Progenitor cell of endocrine pancreas (in vitro differentiated cells): Measurements from ENCODE around the gene IPPK. TPM values are rescaled to one million over a fixed set of nuclear protein-coding genes. Genes with fewer than 3 reads are reported as not detected.
"Not testable (repeated sequence)": the region's sequence is repeated elsewhere in the genome, so short reads cannot be mapped to it uniquely, and the experiment has no call there.

Source experiments
- DNase-seq: peaks from one replicate; pipeline ENCODE4 v3.0.0; 2021; ENCODE audit warnings: low spot score; ENCODE audit not compliant: unreplicated experiment
- H3K27ac Mint-ChIP-seq: 2 replicates; pipeline ENCODE4 v1.8.0; 2021; ENCODE audit warnings: mild to moderate bottlenecking, moderate library complexity, mixed read lengths
- H3K27me3 Mint-ChIP-seq: 2 replicates; pipeline ENCODE4 v1.8.0; 2021; ENCODE audit warnings: mixed read lengths
- H3K36me3 Mint-ChIP-seq: 2 replicates; pipeline ENCODE4 v1.8.0; 2022; ENCODE audit warnings: mixed read lengths; ENCODE audit not compliant: insufficient read depth
- H3K4me1 Mint-ChIP-seq: 2 replicates; pipeline ENCODE4 v1.8.0; 2021; ENCODE audit warnings: low read depth, mixed read lengths
- H3K4me3 Mint-ChIP-seq: 2 replicates; pipeline ENCODE4 v1.8.0; 2021; ENCODE audit warnings: low read depth, mild to moderate bottlenecking, moderate library complexity, mixed read lengths
- H3K9me3 Mint-ChIP-seq: 2 replicates; pipeline ENCODE4 v1.8.0; 2021; ENCODE audit warnings: low read depth, mixed read lengths
- total RNA-seq: library from RNA; stranded (reverse); gene quantifications from 2 replicates; pipeline ENCODE4 v1.2.1, GENCODE V29; 2021
- TF ChIP-seq, protein P1 (sequence below): fragments of 200-600 bp; sonication (generic); IDR thresholded peaks from one replicate; pipeline ENCODE4 v1.5.0; 2021; ENCODE audit warnings: antibody characterized with exemption, mild to moderate bottlenecking; ENCODE audit not compliant: unreplicated experiment

Gene IPPK
- total RNA-seq, 1 donor from 2014 or later, result 10.2 TPM

DNA sequence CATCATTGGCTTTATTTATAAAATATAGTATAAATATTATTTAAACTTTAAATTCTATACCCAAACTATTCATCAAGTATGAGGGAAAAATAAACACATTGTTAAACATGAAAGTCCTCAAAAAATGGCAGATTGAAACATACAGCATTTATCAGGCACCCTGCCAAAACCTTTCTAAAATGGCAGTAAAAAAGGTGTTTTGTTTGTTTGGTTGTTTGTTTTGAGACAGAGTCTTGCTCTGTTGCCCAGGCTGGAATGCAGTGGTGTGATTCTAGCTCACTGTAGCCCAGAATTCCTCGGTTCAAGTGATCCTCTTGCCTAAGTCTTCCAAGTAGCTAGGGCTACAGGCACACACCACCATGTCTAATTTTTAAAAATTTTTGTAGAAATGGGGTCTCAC is 74.0 kb downstream of the IPPK start:
- Mint-ChIP-seq H3K4me1 (no peaks in the 10 kb centered on the region), H3K36me3 (no peaks in the 10 kb centered on the region), H3K4me3 (no peak overlapping the region), H3K9me3 (no peaks in the 10 kb centered on the region), H3K27me3 (no peaks in the 10 kb centered on the region), H3K27ac (no peak overlapping the region)
- TF ChIP-seq, protein P1, sequence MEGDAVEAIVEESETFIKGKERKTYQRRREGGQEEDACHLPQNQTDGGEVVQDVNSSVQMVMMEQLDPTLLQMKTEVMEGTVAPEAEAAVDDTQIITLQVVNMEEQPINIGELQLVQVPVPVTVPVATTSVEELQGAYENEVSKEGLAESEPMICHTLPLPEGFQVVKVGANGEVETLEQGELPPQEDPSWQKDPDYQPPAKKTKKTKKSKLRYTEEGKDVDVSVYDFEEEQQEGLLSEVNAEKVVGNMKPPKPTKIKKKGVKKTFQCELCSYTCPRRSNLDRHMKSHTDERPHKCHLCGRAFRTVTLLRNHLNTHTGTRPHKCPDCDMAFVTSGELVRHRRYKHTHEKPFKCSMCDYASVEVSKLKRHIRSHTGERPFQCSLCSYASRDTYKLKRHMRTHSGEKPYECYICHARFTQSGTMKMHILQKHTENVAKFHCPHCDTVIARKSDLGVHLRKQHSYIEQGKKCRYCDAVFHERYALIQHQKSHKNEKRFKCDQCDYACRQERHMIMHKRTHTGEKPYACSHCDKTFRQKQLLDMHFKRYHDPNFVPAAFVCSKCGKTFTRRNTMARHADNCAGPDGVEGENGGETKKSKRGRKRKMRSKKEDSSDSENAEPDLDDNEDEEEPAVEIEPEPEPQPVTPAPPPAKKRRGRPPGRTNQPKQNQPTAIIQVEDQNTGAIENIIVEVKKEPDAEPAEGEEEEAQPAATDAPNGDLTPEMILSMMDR, result no peak
- no peak for DNase-seq

DNA sequence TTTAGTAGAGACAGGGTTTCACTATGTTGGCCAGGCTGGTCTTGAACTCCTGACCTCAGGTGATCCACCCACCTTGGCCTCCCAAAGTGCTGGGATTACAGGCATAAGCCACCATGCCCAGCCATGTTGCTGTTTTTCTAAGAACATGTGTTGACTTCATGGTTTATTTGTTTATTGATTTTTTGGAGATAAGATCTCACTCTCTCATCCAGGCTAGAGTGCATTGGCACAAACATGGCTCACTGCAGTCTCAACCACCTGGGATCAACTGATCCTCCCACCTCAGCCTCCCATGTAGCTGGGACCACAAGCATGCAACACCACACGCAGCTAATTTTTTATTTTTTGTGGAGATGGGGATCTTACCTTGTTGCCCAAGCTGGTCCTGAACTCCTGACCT is 74.9 kb downstream of the IPPK start:
- not testable (repeated sequence) for H3K27me3 Mint-ChIP-seq, H3K36me3 Mint-ChIP-seq, H3K9me3 Mint-ChIP-seq, H3K27ac Mint-ChIP-seq, H3K4me3 Mint-ChIP-seq, DNase-seq, H3K4me1 Mint-ChIP-seq

DNA sequence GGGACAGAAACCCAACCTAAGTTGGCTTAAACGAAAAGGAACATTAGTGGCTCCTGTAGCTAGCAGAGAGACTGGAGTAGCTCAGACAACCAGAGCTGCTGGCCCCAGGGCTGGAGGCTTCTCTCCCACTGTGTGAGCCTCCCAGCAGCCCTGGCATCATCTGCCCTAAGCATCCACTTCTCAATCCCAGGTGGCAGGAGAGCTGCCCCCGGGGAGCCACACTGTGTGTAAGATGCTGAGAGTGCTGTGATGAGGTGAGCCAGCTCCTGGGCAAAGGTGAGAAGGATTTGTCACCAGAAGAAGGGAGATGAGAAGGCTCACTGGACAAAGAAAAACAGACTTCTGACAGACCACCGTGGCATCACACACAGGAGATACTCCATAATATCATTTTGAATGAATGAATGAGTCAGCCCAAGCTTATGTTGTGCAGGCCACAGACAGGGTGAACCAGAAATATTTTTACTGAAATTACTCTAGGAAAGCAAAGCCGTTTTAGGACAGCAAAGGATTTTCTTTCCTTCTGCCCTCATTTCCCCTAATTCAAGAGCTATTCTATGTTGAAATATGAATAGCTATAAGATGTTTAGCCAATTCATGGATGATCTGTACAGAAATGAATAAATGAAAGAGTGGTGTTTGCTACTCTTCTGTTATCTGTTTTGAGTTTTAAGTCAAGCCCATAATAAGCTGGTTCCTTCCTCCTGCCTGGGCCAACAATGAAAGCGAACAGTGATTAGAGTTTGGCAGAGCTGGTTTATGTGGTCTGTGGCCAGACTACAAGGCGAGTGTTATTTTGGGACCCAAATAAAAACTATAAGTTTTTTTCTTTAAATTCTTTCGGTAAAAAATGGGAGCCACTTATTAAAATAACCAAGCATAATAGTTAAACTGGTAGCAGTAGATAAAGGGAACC is 76.7 kb downstream of the IPPK start:
- TF ChIP-seq, protein P1, result no peak
- DNase-seq, result no peak
- no peak overlapping the region for H3K4me3 Mint-ChIP-seq
- no peaks in the 10 kb centered on the region for H3K36me3 Mint-ChIP-seq
- no peaks in the 10 kb centered on the region for H3K9me3 Mint-ChIP-seq
- H3K4me1 Mint-ChIP-seq, result no peaks in the 10 kb centered on the region
- no peaks in the 10 kb centered on the region for H3K27me3 Mint-ChIP-seq
- H3K27ac Mint-ChIP-seq, result no peak overlapping the region

DNA sequence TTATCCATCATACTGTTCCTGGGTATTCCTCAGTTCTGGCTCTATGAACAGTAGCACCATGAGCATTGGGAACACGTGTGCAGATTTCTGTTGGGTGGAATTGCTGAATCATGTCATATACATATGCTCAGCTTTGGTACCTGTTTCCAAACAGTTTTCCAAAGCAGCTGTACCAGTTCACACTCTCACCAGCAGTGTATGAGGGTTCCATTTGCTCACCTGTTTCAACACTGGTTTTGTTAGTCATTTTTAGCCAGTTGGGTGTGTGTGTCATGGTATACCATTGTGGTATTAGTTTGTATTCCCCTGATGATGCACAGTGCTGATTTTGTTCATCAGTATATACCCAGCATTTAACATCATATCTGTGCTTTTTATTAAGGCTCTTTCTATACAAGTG is 77.4 kb downstream of the IPPK start:
- TF ChIP-seq, protein P1, result no peak
- DNase-seq, result no peak
- Mint-ChIP-seq H3K9me3 (no peaks in the 10 kb centered on the region), H3K4me3 (no peak overlapping the region), H3K36me3 (no peaks in the 10 kb centered on the region), H3K4me1 (no peaks in the 10 kb centered on the region), H3K27me3 (no peaks in the 10 kb centered on the region), H3K27ac (no peak overlapping the region)

DNA sequence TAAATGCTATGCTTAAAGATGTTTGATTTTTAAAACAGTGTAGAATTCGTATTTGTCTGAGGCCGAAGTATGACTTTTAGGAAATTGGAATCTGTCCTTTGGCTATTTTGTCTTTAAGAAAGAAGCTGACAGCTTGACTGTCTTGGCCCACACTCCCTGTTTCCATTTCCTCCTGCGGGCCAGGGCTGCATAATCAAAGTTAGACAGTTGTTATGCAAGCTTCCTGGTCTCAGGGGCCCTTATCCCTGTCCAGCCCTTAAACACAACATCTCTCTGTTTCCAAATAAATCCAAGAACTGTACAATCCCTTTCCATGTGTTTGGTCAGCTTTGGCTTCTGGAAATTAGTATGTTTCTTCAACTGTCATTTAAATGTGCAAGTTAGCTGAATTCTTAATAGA is 79.6 kb downstream of the IPPK start:
- no peak overlapping the region for H3K27ac Mint-ChIP-seq
- H3K9me3 Mint-ChIP-seq, result peaks cover 4% of the 10 kb centered on the region
- no peak overlapping the region for H3K4me3 Mint-ChIP-seq
- no peaks in the 10 kb centered on the region for H3K4me1 Mint-ChIP-seq
- H3K27me3 Mint-ChIP-seq, result no peaks in the 10 kb centered on the region
- TF ChIP-seq, protein P1, result no peak
- H3K36me3 Mint-ChIP-seq, result peaks cover 3% of the 10 kb centered on the region
- DNase-seq, result no peak

DNA sequence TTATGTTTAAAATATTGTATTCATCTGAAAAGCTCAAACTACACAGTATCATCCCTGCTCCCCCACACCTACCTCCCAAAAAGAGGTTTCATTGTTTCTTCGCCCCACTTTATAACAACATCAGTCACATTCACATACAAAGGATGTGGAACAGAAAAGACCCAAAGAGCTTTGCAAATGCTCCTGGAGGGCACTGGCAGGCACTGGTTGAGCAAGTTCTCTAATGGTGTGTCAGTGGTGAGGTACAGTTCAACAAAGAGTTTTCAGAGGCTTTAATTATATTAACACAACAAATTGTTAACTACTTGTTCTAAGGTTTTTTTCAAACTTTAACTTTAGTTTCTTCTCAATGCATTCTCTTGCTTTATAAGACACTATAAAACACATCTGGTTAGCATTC is 80.0 kb downstream of the IPPK start:
- Mint-ChIP-seq H3K27me3 (no peaks in the 10 kb centered on the region), H3K4me3 (no peak overlapping the region), H3K4me1 (no peaks in the 10 kb centered on the region), H3K36me3 (peaks cover 3% of the 10 kb centered on the region), H3K27ac (no peak overlapping the region), H3K9me3 (peaks cover 4% of the 10 kb centered on the region)
- TF ChIP-seq, protein P1, result no peak
- no peak for DNase-seq
